Sigmoid colon (tissue), 7 donors: ENCODE data around the gene WNT7A. TPM values are rescaled to one million over a fixed set of nuclear protein-coding genes. Genes with fewer than 3 reads are reported as not detected.

Experiments used
- DNase-seq: peaks from one replicate; pipeline ENCODE4 v3.0.0-alpha.2; 2019
- H3K27ac ChIP-seq, 4 donors: fragments of 200-600 bp; sonication (generic); one replicate each; pipeline ENCODE4 v1.5.1; 2016 to 2019; ENCODE audit warnings: mild to moderate bottlenecking in 1 of 4
- H3K27me3 ChIP-seq, 3 donors: fragments of 200-600 bp; sonication (generic); one replicate each; pipeline ENCODE4 v1.5.1; 2019; ENCODE audit warnings: mild to moderate bottlenecking in 1 of 3
- H3K36me3 ChIP-seq, 4 donors: fragments of 200-600 bp; sonication (generic); one replicate each; pipeline ENCODE4 v1.5.1; 2016 to 2019
- H3K4me1 ChIP-seq, 4 donors: fragments of 200-600 bp; sonication (generic); one replicate each; pipeline ENCODE4 v1.5.1; 2017 to 2019
- H3K4me3 ChIP-seq, 4 donors: fragments of 200-600 bp; sonication (generic); one replicate each; pipeline ENCODE4 v1.5.1; 2017 to 2019; ENCODE audit warnings: mild to moderate bottlenecking in 2 of 4, moderate library complexity in 1 of 4
- H3K9me3 ChIP-seq, 4 donors: fragments of 200-600 bp in 3 of 4; sonication (generic) in 3 of 4; one replicate each; pipeline versions ENCODE4 v1.5.1 to v1.6.1; 2013 to 2019
- EP300 ChIP-seq, 4 donors: sonication (generic); formaldehyde crosslinking; IDR thresholded peaks; one replicate each; pipeline ENCODE4 v1.6.1; 2017; ENCODE audit warnings: antibody characterized with exemption in 4 of 4
- POLR2A ChIP-seq, 2 donors: fragments of 450-650 bp; IDR thresholded peaks; one replicate each; pipeline ENCODE4 v1.6.1; 2016; ENCODE audit warnings: antibody characterized with exemption in 2 of 2, mild to moderate bottlenecking in 2 of 2, moderate library complexity in 2 of 2
- POLR2AphosphoS5 ChIP-seq, 4 donors: sonication (generic); formaldehyde crosslinking; IDR thresholded peaks; one replicate each; pipeline ENCODE4 v1.6.1; 2017; ENCODE audit warnings: antibody characterized with exemption in 4 of 4
- WGBS, 2 donors: extraction: QIAGEN DNeasy Blood & Tissue Kit; methylation state at CpG; one replicate each; pipeline ENCODE4 v1.1.7; 2013; 5-methylcytosine and 5-hydroxymethylcytosine counted together
- intact Hi-C: fragments of 100-400 bp; cut with DNase I; formaldehyde crosslinking; loops from one replicate; pipeline ENCODE4 v1.15.1; 2023
- polyA plus RNA-seq, 3 donors: library from polyadenylated mRNA; stranded (reverse); fragments of 200-250 nt; gene quantifications; one replicate each; pipeline ENCODE4 v1.2.3, GENCODE V29; 2013
- total RNA-seq, 4 donors: library from RNA; depleted of rRNA; stranded (reverse); fragments of >200 nt; gene quantifications; one replicate each; pipeline ENCODE4 v1.1.0, GENCODE V29; 2016
- TF ChIP-seq, protein P1 (sequence below), 4 experiments: fragments of 450-650 bp in 3 of 4; fragments of 200-600 bp in 1 of 4; IDR thresholded peaks; one replicate each; pipeline ENCODE4 v1.5.1; 2016 to 2019; ENCODE audit warnings: antibody characterized with exemption in 4 of 4, mild to moderate bottlenecking in 3 of 4, moderate library complexity in 2 of 4
- donor health status: healthy with polysubstance abuse.
- donor health status: Bipolar disorder and iron deficiency.
- donor health status: healthy.

The WNT7A gene
- total and polyA plus RNA-seq, 7 donors: 0.03 TPM; not detected in 6

DNA sequence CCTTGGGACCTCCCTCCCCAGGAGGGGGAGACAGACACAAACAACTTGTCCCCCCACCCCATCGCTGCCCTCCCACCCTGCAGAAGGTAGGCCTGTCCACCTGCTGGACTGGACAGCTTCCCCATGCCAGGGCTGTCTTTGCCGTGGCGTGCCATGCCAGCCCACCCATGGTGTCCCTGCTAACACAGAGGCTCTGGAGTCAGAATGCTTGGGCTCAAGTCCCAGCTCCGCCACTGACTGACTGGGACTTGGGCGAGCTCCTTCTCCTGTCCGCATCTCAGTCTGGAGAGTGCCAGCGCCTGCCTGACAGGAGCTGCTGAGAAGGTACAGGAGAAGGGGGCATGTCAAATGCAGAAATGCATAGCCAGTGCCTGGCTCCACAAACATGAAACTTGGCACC, 23.9 kb downstream of the WNT7A start:
- peaks cover 0 to 51% (median 10%) of the 10 kb centered on the region in 3 donors for H3K27me3 ChIP-seq
- H3K9me3 ChIP-seq: no peaks in the 10 kb centered on the region
- 90 to 91% methylated on average over 7 of the region's 7 CpGs for WGBS, 2 donors
- TF ChIP-seq POLR2AphosphoS5 (IDR thresholded peaks at IDR 0.05) (no peak), EP300 (IDR thresholded peaks at IDR 0.05) (no peak), POLR2A (IDR thresholded peaks at IDR 0.05) (no peak)
- TF ChIP-seq, protein P1, sequence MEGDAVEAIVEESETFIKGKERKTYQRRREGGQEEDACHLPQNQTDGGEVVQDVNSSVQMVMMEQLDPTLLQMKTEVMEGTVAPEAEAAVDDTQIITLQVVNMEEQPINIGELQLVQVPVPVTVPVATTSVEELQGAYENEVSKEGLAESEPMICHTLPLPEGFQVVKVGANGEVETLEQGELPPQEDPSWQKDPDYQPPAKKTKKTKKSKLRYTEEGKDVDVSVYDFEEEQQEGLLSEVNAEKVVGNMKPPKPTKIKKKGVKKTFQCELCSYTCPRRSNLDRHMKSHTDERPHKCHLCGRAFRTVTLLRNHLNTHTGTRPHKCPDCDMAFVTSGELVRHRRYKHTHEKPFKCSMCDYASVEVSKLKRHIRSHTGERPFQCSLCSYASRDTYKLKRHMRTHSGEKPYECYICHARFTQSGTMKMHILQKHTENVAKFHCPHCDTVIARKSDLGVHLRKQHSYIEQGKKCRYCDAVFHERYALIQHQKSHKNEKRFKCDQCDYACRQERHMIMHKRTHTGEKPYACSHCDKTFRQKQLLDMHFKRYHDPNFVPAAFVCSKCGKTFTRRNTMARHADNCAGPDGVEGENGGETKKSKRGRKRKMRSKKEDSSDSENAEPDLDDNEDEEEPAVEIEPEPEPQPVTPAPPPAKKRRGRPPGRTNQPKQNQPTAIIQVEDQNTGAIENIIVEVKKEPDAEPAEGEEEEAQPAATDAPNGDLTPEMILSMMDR (IDR thresholded peaks at IDR 0.05): no peak
- H3K27ac ChIP-seq: no peak overlapping the region
- H3K4me1 ChIP-seq: no peaks in the 10 kb centered on the region
- DNase-seq: no peak
- H3K36me3 ChIP-seq: no peaks in the 10 kb centered on the region
- intact Hi-C loops: no loop called here
- no peak overlapping the region for H3K4me3 ChIP-seq

DNA sequence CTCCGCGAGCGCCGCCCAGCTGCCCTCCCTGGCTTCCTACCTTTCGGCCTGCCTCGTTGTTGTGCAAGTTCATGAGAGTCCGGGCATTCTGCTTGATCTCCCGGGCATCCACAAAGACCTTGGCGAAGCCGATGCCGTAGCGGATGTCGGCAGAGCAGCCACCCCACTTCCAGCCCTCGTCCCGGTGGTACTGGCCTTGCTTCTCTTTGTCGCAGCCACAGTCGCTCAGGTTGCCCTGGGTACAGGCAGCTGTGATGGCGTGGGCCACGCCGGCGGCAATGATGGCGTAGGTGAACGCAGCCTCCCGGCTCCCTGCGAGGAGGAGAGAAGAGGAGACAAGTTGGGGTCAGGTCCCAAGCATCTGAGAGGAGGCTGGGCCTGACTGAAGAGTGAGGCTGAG, 25.4 kb downstream of the WNT7A start:
- WGBS, 2 donors: 92% methylated on average over 25 of the region's 25 CpGs
- TF ChIP-seq, protein P1 (IDR thresholded peaks at IDR 0.05): no peak
- TF ChIP-seq EP300 (IDR thresholded peaks at IDR 0.05) (no peak), POLR2AphosphoS5 (IDR thresholded peaks at IDR 0.05) (no peak), POLR2A (IDR thresholded peaks at IDR 0.05) (no peak)
- Histone ChIP-seq H3K27me3 (peaks cover 0 to 51% (median 0%) of the 10 kb centered on the region in 3 donors), H3K27ac (no peak overlapping the region), H3K9me3 (no peaks in the 10 kb centered on the region), H3K36me3 (no peaks in the 10 kb centered on the region), H3K4me3 (no peak overlapping the region), H3K4me1 (no peaks in the 10 kb centered on the region)
- intact Hi-C loops: no loop called here
- DNase-seq: no peak

DNA sequence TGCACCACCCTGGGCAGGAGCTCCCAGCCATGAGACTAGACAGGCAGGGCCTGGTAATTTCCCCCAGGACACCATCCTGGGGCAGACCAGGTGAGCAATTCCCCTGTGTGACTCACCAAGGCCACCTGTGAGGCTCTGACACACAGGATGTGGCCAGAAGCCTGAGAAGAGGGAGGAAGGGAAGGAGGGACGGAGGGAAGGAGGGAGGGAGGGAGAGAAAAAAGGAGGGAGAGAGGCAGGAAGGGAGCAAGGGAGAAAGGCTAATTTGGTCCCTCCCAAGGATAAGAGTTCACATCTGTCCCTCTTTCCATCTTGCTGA, 25.9 kb downstream of the WNT7A start:
- intact Hi-C loops: no loop called here
- no peak for DNase-seq
- 30 to 50% methylated on average over 1 of the region's 1 CpG for WGBS, 2 donors
- no peak overlapping the region for H3K4me3 ChIP-seq
- no peaks in the 10 kb centered on the region for H3K4me1 ChIP-seq
- H3K9me3 ChIP-seq: no peaks in the 10 kb centered on the region
- TF ChIP-seq POLR2AphosphoS5 (IDR thresholded peaks at IDR 0.05) (no peak), POLR2A (IDR thresholded peaks at IDR 0.05) (no peak), EP300 (IDR thresholded peaks at IDR 0.05) (no peak)
- TF ChIP-seq, protein P1 (IDR thresholded peaks at IDR 0.05): no peak
- H3K27ac ChIP-seq: no peak overlapping the region
- H3K27me3 ChIP-seq: peaks cover 0 to 45% (median 0%) of the 10 kb centered on the region in 3 donors
- H3K36me3 ChIP-seq: no peaks in the 10 kb centered on the region

DNA sequence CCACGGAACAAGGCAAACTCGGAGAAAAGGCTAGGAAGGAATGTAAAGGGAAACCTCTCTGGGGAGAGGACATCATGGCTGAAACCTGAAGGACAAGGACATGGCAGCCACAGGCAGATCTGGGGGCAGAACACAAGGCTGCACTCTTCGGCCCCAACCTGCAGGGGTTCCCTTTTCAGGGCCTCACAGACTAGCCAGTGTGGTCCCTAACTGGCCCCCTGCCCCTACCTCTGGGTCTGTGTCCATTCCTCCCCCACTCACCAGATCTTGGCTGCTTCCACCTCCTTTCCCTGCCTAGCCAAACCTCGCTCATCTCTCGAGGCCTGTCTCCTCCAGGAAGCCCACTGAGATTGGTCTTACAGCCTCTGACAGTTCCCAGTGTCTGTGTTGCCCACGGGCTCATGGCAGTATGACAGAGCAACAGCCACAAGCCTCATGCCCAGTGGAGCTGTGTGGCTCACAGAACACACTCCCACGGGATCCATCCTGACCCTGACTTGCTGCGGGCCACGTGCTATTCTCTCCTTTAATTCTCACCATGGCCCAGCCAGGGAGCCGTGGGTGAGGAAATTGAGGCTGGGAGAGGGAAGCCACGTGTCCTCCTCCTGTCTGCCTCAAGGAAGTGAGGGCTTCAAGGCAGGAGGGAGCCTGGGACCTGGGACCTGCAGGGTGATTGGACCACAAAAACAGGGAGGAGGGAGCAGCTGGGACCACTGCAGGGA, 26.5 kb downstream of the WNT7A start:
- Histone ChIP-seq H3K36me3 (no peaks in the 10 kb centered on the region), H3K9me3 (no peaks in the 10 kb centered on the region), H3K27me3 (peaks cover 0 to 40% (median 0%) of the 10 kb centered on the region in 3 donors), H3K4me1 (no peaks in the 10 kb centered on the region), H3K4me3 (no peak overlapping the region), H3K27ac (no peak overlapping the region)
- intact Hi-C loops: no loop called here
- no peak for DNase-seq
- 63 to 74% methylated on average over 11 of the region's 11 CpGs for WGBS, 2 donors
- no peak for TF ChIP-seq EP300 (IDR thresholded peaks at IDR 0.05)
- TF ChIP-seq, protein P1 (IDR thresholded peaks at IDR 0.05): no peak
- no peak for TF ChIP-seq POLR2AphosphoS5 (IDR thresholded peaks at IDR 0.05)
- no peak for TF ChIP-seq POLR2A (IDR thresholded peaks at IDR 0.05)

DNA sequence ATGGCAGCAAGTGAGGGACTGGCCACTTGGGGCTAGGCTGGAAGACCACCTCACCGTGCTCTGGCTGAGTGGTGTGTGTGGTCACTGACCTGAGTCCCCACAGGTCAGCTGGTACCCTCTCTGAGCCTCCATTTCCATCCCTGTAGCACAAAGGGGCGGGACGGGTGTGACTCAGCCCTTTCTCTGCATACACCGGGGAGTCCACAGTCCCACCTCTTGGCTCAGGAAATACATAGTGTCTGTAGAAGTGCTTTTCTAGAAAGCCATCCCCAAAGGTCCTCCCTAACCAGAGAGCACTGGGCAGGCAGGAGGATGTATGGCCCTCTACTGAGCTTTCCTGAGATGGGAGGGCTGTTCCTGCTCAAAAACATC, 27.2 kb downstream of the WNT7A start:
- Histone ChIP-seq H3K4me3 (no peak overlapping the region), H3K36me3 (no peaks in the 10 kb centered on the region), H3K9me3 (no peaks in the 10 kb centered on the region), H3K4me1 (no peaks in the 10 kb centered on the region), H3K27me3 (peaks cover 0 to 32% (median 0%) of the 10 kb centered on the region in 3 donors), H3K27ac (no peak overlapping the region)
- no peak for DNase-seq
- intact Hi-C loops: no loop called here
- WGBS, 2 donors: 49 to 57% methylated on average over 4 of the region's 4 CpGs
- TF ChIP-seq, protein P1 (IDR thresholded peaks at IDR 0.05): no peak
- TF ChIP-seq EP300 (IDR thresholded peaks at IDR 0.05) (no peak), POLR2A (IDR thresholded peaks at IDR 0.05) (no peak), POLR2AphosphoS5 (IDR thresholded peaks at IDR 0.05) (no peak)
